ENCODE results near the gene CAMSAP1.
"Not testable (repeated sequence)": the region's sequence is repeated elsewhere in the genome, so short reads cannot be mapped to it uniquely, and the experiment has no call there.

Gene CAMSAP1

GRCh38 chr9:135921749-135922310, 14.5 kb upstream of the CAMSAP1 start:
- Histone ChIP-seq H3K36me3 (peaks cover 15% of the 10 kb centered on the region), H3K27ac (no peak overlapping the region), H3K9me3 (no peaks in the 10 kb centered on the region), H3K4me1 (ENCODE audit: control insufficient read depth in 1 of 2, insufficient read depth in 1 of 2, low read depth in 1 of 2, low read length in 1 of 2) (no peaks in the 10 kb centered on the region), H3K4me3 (ENCODE audit: low read depth in 1 of 2, low read length in 1 of 2) (no peak overlapping the region), H3K27me3 (no peaks in the 10 kb centered on the region)
- TF ChIP-seq, protein P1, sequence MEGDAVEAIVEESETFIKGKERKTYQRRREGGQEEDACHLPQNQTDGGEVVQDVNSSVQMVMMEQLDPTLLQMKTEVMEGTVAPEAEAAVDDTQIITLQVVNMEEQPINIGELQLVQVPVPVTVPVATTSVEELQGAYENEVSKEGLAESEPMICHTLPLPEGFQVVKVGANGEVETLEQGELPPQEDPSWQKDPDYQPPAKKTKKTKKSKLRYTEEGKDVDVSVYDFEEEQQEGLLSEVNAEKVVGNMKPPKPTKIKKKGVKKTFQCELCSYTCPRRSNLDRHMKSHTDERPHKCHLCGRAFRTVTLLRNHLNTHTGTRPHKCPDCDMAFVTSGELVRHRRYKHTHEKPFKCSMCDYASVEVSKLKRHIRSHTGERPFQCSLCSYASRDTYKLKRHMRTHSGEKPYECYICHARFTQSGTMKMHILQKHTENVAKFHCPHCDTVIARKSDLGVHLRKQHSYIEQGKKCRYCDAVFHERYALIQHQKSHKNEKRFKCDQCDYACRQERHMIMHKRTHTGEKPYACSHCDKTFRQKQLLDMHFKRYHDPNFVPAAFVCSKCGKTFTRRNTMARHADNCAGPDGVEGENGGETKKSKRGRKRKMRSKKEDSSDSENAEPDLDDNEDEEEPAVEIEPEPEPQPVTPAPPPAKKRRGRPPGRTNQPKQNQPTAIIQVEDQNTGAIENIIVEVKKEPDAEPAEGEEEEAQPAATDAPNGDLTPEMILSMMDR (IDR thresholded peaks at IDR 0.05), result no peak

DNA sequence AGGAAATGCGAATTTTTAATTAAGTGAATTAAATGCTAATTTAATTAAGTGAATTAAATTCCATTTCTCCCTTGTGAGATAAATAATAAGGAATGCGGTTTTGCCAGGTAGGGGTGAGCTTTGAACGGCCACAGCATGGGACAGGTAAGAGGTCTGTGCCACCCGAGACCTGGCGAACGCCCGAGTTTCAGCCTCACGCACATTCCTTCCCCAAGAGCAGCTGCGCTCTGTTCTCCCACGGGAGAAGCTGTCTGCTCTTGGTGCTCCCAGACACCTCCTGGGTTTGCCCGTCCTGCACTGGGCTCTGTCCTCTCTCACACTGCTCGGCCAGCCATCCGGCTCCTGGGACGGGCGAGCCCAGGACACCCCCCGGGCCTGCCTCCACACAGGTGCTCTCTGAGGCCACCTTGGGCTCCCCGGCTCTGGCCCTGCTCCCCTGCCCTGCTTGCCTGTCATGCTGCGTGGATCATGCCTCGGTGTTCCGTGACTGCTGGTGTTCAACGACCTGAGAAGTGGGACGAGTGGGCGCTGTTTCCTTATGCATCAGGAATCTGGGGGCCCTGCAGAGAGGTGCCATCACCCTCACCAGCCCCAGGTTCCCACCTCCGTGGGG, 13.7 kb upstream of the CAMSAP1 start:
- TF ChIP-seq, protein P1 (IDR thresholded peaks at IDR 0.05), result no peak
- peaks cover 9% of the 10 kb centered on the region for H3K36me3 ChIP-seq
- no peaks in the 10 kb centered on the region for H3K4me1 ChIP-seq (ENCODE audit: control insufficient read depth in 1 of 2, insufficient read depth in 1 of 2, low read depth in 1 of 2, low read length in 1 of 2)
- no peaks in the 10 kb centered on the region for H3K27me3 ChIP-seq
- no peaks in the 10 kb centered on the region for H3K9me3 ChIP-seq
- H3K27ac ChIP-seq, result no peak overlapping the region
- no peak overlapping the region for H3K4me3 ChIP-seq (ENCODE audit: low read depth in 1 of 2, low read length in 1 of 2)

GRCh38 chr9:135920256-135920930, 13.0 kb upstream of the CAMSAP1 start:
- no peaks in the 10 kb centered on the region for H3K9me3 ChIP-seq
- TF ChIP-seq, protein P1 (IDR thresholded peaks at IDR 0.05), result no peak
- H3K4me3 ChIP-seq (ENCODE audit: low read depth in 1 of 2, low read length in 1 of 2), result no peak overlapping the region
- H3K36me3 ChIP-seq, result peaks cover 9% of the 10 kb centered on the region
- H3K4me1 ChIP-seq (ENCODE audit: control insufficient read depth in 1 of 2, insufficient read depth in 1 of 2, low read depth in 1 of 2, low read length in 1 of 2), result no peaks in the 10 kb centered on the region
- no peak overlapping the region for H3K27ac ChIP-seq
- no peaks in the 10 kb centered on the region for H3K27me3 ChIP-seq

- TF ChIP-seq, protein P1 (IDR thresholded peaks at IDR 0.05), result no peak
- H3K4me3 ChIP-seq (ENCODE audit: low read depth in 1 of 2, low read length in 1 of 2), result no peak overlapping the region
- H3K27me3 ChIP-seq, result no peaks in the 10 kb centered on the region
- no peaks in the 10 kb centered on the region for H3K9me3 ChIP-seq
- no peaks in the 10 kb centered on the region for H3K4me1 ChIP-seq (ENCODE audit: control insufficient read depth in 1 of 2, insufficient read depth in 1 of 2, low read depth in 1 of 2, low read length in 1 of 2)
- H3K27ac ChIP-seq, result no peak overlapping the region
- H3K36me3 ChIP-seq, result peaks cover 9% of the 10 kb centered on the region
Measured at GRCh38 chr9:135919318-135919890, 12.1 kb upstream of the CAMSAP1 start.

- peaks cover 11% of the 10 kb centered on the region for H3K36me3 ChIP-seq
- not testable (repeated sequence) for H3K9me3 ChIP-seq; H3K4me1 ChIP-seq (ENCODE audit: control insufficient read depth in 1 of 2, insufficient read depth in 1 of 2, low read depth in 1 of 2, low read length in 1 of 2); H3K4me3 ChIP-seq (ENCODE audit: low read depth in 1 of 2, low read length in 1 of 2); H3K27me3 ChIP-seq; H3K27ac ChIP-seq
Measured at GRCh38 chr9:135916227-135916626, 8.9 kb upstream of the CAMSAP1 start.

- H3K27ac ChIP-seq, result no peak overlapping the region
- H3K36me3 ChIP-seq, result peaks cover 17% of the 10 kb centered on the region
- no peaks in the 10 kb centered on the region for H3K9me3 ChIP-seq
- H3K27me3 ChIP-seq, result no peaks in the 10 kb centered on the region
- H3K4me1 ChIP-seq (ENCODE audit: control insufficient read depth in 1 of 2, insufficient read depth in 1 of 2, low read depth in 1 of 2, low read length in 1 of 2), result no peaks in the 10 kb centered on the region
- H3K4me3 ChIP-seq (ENCODE audit: low read depth in 1 of 2, low read length in 1 of 2), result no peak overlapping the region
- TF ChIP-seq, protein P1 (IDR thresholded peaks at IDR 0.05), result no peak
Measured at GRCh38 chr9:135914921-135915320, 7.6 kb upstream of the CAMSAP1 start.

GRCh38 chr9:135911233-135911632, 3.9 kb upstream of the CAMSAP1 start:
- H3K27me3 ChIP-seq; H3K9me3 ChIP-seq; H3K27ac ChIP-seq; H3K4me3 ChIP-seq (ENCODE audit: low read depth in 1 of 2, low read length in 1 of 2): not testable (repeated sequence)
- peaks cover 17% of the 10 kb centered on the region for H3K36me3 ChIP-seq
- H3K4me1 ChIP-seq (ENCODE audit: control insufficient read depth in 1 of 2, insufficient read depth in 1 of 2, low read depth in 1 of 2, low read length in 1 of 2), result peaks cover 16 to 17% of the 10 kb centered on the region in 2 experiments
